HG02981 (cell line): ENCODE results near the gene PRELID1.

Source experiments
- ATAC-seq: cut with Tn5 transposase; IDR thresholded peaks from one replicate; pipeline ENCODE4 v1.9.1; 2021; ENCODE audit warnings: mild to moderate bottlenecking, moderate library complexity; ENCODE audit not compliant: unreplicated experiment

The PRELID1 gene

DNA sequence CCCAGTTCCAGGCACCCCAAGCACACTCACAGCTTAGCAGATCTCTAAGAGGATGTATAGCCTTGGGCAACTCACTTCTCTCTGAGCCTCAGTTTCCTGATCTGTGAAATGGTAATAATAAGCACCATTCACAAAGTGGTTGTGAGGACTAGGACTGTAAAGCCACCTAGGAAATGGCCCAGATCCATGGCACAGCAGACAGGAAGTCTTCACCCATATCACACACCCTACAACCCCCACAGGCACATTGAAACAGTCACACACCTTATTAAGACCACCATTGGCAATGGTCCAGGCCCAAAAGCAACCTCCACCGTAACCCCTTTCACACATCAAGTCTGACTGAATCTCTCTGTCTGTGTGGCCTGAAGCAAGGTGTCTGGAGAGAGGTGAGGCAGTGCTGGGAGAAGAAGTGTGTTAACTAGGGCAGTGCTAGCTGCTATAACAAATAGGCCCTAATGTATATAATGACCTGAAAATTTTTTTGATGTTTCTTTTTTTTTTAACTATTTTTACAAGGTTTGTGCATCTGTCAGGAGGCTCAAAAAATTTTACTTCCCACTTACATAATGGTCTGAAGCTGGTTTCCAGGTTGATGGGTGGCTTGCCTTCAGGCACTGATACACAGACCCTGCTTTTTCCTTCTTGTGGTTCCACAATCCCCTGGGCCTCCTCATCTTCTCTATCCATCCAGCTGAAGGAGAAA is 51.7 kb downstream of the PRELID1 start:
- ATAC-seq: no peak

DNA sequence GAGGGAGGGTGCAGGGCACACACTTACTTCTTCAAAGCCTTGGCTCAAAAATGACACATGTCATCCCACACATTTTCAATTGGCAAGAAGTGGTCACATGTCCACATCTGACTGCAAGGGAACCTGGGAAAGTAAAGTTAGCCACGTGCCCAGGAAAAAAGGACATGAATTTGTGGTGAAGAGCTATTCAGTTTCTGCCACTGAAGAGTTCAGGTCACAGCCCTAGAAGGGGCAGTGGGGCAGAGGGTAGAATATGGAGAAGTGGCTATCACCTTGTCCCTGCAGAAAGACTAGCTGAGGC is 52.2 kb downstream of the PRELID1 start:
- ATAC-seq: no peak
